HG03159 (cell line): ENCODE data around the gene ORC3.
"Not testable (repeated sequence)": the region's sequence is repeated elsewhere in the genome, so short reads cannot be mapped to it uniquely, and the experiment has no call there.

ENCODE experiments used
- ATAC-seq: cut with Tn5 transposase; IDR thresholded peaks from one replicate; pipeline ENCODE4 v1.9.1; 2021; ENCODE audit warnings: mild to moderate bottlenecking, moderate library complexity; ENCODE audit not compliant: unreplicated experiment

The ORC3 gene

DNA sequence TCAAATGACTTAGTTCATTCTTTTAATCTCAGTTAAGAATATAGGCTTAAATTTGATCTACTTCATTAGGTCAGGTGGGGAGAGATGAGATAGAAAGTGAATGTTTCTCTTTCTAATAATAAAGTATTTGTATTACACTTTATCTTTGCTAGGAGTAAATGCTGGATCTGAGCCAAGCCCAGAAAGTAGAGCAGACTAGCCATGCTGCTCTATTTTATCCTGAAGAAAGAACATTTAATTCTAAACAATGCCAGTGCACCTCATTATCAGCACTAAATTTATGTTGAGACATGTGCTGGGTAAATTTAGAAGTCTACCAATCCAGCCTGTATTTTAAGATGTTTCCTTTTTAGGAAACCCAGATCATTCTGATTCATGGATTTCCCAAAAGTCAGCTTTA is 68.6 kb downstream of the ORC3 start:
- ATAC-seq, result no peak

DNA sequence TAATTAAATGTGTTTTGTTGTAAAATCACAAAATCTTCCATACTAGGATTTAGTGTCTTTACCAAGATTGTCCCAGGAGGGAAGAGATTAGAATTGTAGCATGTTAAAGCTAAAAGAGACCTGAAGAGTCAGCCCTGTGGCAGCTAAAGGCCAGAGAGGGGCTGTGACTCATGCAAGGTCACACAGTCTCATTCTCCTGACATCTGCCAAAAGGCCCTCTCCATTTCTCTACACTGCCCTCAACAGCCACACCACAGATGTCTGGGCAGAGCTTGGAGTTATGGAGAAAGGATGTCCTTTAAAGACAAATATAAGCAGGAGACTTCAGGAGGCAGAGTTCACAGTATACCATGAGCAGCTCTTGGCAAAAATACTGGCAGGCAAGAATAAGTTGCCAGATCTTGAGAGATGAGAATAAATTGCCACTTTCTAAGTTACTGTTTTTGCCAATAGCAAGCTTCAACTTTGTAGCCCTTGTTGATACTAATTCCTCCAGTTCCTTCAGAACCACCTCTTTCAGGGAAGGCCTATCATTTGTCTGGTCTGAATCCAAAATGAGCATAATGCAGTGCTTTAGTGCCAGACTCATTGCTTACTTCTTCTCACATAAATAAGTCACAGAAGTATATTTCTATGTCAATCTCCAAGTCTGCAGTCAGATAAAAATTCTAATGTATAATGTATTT is 70.4 kb downstream of the ORC3 start:
- ATAC-seq, result no peak

DNA sequence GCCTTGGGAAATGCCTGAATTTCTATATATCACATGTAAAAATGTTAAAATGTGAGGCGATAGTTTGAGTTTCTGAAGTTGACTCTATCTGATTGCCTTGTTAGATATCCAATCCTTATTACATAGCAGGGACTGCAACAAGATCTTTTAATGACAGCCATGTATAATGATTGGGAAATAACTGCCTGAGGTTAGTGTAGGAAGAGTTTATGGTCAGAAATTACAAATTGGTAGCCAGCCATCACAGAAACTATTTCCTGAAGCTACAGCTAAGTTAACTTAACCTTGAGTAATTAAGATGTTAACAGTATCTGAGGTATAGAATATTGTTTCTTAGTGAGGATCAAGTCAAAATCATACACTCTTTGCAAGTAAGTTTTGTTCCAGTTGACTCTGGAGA is 71.1 kb downstream of the ORC3 start:
- no peak for ATAC-seq

DNA sequence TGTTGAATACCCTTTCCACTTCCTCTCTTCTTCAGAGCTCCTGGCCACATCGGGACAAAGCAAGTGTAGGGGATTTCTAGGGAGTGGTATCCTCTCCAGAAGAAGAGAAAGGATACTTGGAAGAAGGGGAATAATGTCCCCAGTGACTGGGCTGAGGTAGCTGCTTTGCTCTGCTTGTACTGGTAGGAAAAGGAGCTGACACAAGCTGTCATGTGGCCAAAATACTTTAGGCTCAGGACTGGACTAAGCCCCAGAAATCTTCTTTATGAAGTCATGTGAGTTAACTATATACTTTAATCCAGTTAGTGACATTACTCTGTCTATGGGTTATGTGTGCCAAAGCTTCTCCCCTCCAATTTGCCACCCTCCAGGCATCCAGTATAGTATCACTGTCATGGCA is 71.6 kb downstream of the ORC3 start:
- ATAC-seq, result no peak

DNA sequence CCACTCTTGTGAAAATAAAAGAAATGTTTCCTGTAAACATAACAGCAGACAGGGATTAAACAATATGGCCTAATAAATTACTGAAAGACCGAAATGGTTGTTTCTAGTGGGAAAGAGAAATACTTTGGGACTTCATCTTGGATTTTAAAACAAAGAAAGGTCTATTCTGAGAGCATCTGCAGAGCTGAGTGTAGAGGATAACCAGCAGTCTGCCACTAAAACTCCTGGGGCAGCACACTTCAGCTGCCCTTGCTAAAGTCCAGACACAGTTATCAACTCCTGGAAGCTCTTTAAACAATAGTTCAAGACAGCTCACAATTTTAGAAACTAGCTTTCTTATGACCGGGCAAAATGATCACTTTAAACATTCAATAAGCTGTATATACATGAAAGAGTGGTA is 73.5 kb downstream of the ORC3 start:
- no peak for ATAC-seq

DNA sequence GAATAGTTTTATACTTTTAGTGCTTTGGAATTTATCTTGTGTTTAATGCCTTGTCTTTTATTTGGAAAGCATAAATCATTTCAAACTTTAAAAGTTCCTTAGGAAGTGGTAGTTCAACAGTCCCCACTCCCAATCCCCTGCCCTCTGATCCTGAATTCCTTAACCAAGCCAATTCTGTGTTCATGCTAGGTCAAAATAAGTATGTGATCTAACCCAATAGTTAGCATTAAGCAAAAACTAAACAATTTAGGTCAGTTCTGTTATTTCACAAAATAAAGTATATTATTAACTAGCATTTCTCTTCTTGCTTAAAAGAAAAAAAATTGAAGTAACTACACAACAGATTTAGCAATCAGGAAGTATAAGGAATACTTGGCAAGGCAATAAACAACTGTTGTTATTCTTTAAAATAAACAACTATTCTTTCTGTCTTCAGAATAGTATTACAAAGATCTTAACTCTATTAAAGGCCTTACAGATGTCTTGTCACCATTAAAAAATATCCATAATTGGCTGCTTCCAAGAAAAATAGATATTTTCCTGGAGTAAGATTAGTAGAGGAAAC is 75.1 kb downstream of the ORC3 start:
- no peak for ATAC-seq

DNA sequence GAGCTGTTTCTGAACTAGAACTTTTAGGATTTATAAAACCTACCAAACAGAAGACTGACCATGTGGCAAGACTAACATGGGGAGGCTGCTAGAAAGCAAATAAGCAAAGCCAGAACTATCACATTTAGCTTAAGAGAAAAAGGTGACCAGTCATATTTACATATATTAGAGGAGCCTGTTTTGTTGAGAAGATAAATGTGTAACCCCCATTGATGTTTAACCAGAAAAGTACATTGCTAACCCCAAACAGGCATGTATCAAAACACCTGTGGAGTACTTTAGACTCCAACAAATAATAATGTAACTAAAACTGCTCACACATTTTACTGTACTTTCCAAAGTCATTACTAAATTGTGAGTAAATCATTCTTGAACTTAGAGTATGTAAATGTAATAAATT is 77.1 kb downstream of the ORC3 start:
- peak; percentile 48 for ATAC-seq

DNA sequence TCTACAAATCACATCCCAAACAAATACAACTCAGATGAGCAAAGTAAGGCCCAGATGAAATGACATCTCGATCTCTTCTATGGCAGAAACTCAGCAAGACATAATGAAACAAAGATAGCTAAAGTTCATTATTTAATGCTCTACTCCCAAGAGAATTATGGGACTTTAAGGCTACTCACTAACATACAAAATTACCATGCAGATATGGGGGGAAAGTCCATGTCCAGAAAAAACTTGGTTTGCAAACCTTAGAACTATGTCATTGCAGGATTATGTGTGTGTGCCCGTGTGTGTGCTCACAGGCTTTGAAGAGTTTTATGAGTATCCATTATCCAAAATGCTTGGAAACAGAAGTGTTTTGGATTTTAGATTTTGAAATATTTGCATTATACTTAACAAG is 78.1 kb downstream of the ORC3 start:
- no peak for ATAC-seq

DNA sequence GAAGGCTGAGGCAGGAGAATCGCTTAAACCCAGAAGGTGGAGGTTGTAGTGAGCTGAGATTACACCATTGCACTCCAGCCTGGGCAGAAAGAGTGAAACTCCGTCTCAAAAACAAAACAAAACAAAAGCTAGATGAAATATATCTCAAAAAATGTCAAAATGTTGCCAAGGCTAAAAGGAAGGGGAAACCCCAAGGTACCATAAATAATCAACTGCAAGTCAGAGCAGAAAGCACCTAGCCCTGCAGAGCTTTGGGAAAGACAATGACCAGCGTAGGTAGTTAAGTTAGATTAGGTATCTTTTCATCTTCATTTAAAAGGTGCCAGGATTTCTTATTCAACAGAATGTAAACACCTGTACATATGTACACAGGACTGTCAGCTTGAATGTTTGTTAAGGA is 79.1 kb downstream of the ORC3 start:
- ATAC-seq, result no peak

DNA sequence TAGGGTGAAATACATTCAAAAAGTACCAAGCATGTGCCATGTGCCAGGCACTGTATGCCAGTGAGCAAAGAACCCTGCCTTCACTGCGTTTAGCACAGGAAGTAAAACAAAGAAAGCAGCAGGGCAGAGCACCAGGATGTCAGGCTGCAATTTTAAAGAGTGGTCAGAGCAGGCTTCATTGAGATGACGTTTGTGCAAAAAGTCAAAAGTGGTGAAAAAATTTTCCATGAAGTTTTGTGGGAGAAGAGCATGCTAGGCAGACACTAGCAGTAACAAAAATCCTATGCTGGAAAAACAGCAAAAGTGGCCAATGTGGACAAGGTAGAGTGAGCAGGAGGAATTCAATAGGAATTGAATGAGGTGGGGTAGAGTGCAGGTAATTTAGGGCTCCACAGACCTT is 80.8 kb downstream of the ORC3 start:
- no peak for ATAC-seq

DNA sequence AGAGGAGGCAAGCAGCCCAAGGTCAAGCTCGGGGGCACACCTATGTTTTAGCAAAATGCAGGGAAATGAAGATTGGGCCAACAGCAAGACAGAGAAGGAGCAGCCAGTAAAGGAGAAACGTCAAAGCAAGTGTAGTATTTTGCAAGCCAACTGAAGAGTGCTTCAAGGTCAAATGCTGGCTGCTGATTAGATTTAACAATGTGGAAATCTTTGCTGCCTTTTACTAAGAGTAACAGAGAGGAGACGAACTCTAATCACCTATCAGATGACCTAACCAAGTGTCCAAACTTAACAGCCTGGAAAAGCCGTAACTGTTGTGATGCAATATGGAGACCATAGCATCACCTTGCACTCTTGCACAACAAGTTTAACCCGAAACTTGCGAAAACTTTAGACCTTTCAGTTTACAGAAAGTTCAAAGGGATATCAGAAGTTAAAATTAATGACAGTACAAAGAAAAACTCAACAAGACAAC is 81.7 kb downstream of the ORC3 start:
- ATAC-seq, result no peak

DNA sequence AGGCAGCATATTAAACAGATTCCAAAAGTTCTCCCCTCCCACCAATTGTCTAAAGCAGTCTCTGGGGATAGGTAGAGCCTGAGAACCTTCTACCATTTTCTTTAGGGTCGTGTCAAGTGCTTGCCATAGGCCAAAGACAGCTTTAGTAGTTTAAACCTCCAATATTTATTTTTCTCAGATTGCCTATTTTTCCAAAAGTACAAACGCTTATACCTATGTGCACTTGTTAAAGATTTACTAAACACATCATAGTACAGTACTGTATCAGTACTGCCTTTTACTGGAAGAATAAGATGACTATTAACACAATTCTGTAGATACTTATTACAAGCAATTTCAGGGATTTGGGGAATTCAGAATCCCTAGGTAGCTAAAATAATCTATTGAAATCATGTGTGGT is 82.7 kb downstream of the ORC3 start:
- no peak for ATAC-seq

DNA sequence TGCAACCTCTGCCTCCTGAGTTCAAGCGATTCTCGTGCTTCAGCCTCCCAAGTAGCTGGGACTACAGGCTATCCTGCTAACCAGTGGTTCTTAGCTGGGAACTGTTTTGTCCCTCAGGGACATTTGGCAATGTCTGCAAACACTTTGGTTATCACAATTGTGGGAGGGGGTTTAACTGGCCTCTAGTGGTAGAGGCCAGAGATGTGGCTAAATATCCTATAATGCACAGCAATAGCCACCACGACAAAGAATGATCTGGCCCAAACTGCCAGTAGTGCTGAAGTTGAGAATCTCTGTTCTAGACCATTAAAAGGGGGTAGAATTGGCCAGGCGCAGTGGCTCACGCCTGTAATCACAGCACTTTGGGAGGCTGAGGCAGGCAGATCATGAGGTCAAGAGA is 83.3 kb downstream of the ORC3 start:
- ATAC-seq, result no peak

DNA sequence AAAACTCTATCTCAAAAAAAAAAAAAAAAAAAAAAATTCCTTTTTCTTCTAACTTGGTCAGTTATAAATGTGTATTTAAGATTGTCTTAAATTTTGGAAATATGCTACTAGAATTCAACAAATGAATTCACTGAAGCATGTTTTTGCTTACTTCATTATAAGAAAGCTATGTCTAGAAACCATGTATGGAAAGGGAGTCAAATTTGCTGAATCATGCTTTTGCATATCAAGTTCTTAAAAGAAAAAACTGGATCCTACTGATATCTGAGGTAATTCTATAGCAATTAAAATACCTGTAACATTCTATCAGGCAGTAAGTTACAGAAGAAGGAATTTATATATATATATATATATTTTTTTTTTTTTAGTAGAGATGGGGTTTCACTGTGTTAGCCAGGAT is 84.4 kb downstream of the ORC3 start:
- ATAC-seq, result no peak

DNA sequence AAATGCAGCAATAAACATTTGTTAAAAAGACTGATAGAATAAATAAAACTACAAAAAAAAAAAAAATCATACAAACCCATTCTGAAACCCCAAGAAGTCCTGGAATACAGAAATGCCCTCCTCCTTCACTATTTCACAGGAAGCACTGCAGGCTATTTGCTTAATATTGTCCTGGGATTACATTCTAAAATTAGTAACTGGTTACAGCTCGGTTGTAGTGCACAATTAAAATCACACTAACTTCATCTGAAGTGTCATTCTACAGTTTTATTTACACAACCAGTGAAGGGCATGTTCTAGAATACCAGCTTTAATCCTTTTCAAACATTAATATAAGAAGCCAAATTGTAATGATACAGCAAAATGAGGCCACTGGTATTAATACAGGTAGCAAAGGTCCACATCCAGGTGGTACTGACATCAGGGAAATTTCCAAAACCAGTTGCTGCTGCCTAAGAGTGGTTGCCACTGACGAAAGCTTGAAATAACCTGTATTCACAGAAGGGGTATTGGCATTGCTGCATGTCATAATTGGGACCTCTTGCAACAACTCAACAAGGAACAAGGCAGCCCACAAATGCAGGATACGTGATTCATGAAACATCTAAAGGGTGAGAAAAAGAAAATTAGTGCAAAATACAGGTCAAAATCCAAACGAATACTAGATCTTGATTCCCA is 85.2 kb downstream of the ORC3 start:
- no peak for ATAC-seq

DNA sequence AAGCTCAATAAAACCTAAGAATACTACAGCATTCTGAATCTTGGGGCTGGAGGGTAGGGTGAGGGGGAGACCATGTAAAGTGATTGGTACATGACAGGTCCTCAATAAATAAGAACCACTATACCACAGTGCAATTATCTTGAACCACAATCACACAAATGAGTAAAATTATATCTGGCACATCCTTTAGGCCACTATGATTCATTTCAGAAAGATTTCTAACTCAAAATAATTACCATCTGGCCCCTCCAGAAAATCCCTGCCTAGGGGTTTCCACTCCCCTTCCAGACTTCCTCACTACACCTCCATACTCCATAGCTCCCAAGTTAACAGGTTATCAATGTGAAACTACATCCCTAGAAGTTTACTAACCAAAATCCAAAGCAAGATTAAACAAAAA is 92.4 kb downstream of the ORC3 start:
- ATAC-seq, result no peak

DNA sequence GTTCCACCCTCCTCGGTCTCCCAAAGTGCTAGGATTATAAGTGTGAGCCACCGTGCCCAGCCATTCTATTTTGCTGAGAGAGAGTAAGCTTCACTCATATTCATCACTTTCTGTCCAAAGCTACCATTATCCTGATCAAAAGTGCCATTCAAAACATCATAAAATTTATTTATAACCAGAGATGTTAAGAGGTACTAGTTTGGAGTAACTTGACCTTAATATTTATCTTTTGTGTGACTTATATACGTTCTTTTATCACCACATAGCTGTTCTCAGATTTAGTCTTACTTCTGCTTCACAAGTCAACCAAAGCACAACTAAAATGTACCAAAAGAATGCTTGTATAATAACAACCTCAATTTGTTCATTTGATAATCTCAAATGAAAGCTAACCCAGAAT is 94.0 kb downstream of the ORC3 start:
- ATAC-seq, result no peak

DNA sequence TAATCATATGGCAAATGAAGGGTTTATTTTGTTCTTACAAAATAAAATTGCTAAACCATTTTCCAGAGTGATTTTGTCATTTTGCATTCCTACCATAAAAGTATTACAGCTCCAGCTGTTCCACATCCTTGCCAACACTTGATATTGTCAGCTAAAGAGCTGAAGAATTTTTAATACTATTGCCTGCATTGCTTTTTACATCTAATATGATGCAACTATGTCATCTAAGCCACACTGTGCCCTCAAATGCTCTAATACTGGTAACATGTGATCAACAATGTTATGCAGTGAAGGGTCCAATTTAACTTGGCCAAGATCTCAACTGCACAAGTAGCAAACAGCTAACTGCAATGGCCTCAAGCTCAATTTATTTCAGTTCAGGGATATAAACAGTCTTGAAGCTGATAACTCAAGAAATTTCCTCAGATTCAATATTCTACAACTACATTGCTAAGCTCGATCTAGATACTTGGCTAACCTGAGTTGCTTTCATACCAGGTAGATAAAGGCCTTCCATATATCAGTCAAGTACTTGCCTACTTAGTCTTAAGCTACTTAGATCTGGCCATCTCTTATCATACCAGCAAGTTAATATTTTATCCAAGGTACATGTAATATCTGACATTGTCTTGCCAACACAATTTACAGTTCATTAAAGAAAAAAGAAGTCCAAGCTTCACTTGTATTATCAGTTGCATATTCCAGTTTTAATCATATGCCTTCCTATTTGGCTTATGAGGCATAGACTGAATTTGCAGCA is 95.1 kb downstream of the ORC3 start:
- ATAC-seq, result no peak

DNA sequence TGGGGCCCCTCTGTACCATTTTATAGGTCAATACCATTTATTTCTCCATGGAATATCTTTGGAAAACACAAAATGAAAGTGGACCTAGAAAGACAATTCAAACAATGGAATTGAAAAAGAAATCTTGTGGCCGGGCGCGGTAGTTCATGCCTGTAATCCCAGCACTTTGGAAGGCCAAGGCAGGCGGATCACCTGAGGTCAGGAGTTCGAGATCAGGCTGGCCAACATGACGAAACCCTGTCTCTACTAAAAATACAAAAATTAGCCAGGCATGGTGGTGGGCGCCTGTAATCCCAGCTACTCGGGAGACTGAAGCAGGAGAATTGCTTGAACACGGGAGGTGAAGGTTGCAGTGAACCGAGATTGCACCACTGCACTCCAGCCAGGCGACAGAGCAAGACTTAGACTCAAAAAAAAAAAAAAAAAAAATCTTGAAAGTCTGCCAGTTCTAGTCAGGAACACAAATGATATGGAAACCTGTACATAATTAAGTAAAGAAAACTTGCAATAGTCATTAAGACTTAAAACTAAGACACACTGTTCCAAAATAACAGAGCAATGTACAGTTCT is 96.8 kb downstream of the ORC3 start:
- ATAC-seq, result not testable (repeated sequence)

DNA sequence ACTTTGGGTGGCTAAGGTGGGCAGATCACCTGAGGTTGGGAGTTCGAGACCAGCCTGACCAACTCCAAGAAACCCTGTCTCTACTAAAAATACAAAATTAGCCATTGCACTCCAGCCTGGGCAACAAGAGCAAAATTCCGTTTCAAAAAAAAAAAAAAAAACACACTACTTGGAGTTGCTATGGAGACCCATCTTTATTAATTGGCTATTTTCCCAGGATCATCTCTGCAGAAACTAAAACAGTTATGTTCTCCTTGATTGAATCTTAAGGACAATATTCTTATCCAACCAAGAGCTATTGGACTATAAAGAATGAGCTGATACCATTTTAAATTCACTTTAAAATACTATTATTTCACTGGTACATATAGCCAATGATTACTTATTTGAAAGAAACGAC is 97.4 kb downstream of the ORC3 start:
- no peak for ATAC-seq

DNA sequence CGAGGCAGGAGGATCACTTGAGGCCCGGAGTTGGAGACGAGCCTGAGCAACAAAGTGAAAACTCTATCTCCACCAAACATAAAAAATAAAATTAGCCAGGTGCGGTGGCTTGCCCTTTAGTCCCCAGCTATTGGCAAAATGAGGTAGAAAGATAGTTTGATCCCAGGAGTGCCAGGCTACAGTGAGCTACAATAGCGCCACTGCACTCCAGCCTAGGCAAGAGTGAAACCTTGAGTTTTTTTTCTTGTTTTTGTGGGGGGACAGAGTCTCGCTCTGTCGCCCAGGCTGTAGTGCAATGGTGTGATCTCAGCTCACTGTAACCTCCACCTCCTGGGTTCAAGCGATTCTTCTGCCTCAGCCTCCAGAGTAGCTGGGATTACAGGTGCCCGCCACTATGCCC is 98.0 kb downstream of the ORC3 start:
- ATAC-seq, result not testable (repeated sequence)
